HepG2 (cell line): ENCODE measurements around the gene SCNM1. TPM values are rescaled to one million over a fixed set of nuclear protein-coding genes. Genes with fewer than 3 reads are reported as not detected.

Experiments
- ARNTL ChIP-seq: sonication (generic); formaldehyde crosslinking; IDR thresholded peaks from 2 replicates; pipeline ENCODE4 v1.4.0; 2020; ENCODE audit warnings: mild to moderate bottlenecking, missing genetic modification reagents
- BATF2 ChIP-seq: sonication (generic); formaldehyde crosslinking; IDR thresholded peaks from 2 replicates; pipeline ENCODE4 v1.8.0; 2022; ENCODE audit warnings: mild to moderate bottlenecking, missing genetic modification reagents, moderate library complexity
- EEA1 ChIP-seq: sonication (generic); formaldehyde crosslinking; IDR thresholded peaks from 2 replicates; pipeline ENCODE4 v1.5.1; 2020; ENCODE audit warnings: mild to moderate bottlenecking, missing genetic modification reagents, borderline replicate concordance
- FOXM1 ChIP-seq: sonication (generic); formaldehyde crosslinking; IDR thresholded peaks from 2 replicates; pipeline ENCODE4 v1.5.0; 2020; ENCODE audit warnings: missing genetic modification reagents
- HNF4A ChIP-seq: sonication (generic); formaldehyde crosslinking; IDR thresholded peaks from 2 replicates; pipeline ENCODE4 v1.4.0; 2020; ENCODE audit warnings: missing genetic modification reagents
- KLF16 ChIP-seq, 2 experiments: sonication (generic) in 1 of 2; formaldehyde crosslinking in 1 of 2; IDR thresholded peaks; 2 replicates each; pipeline versions ENCODE4 v1.6.1 to v1.8.0; 2016 to 2023; ENCODE audit warnings: missing genetic modification reagents in 2 of 2, missing compliant biosample characterization in 1 of 2
- MAFG ChIP-seq: sonication (generic); formaldehyde crosslinking; IDR thresholded peaks from 2 replicates; pipeline ENCODE4 v1.5.1; 2020; ENCODE audit warnings: mild to moderate bottlenecking, missing genetic modification reagents
- NR1H2 ChIP-seq: sonication (generic); formaldehyde crosslinking; IDR thresholded peaks from 2 replicates; pipeline ENCODE4 v1.8.1; 2022; ENCODE audit warnings: low read depth, missing genetic modification reagents, borderline replicate concordance
- PAX8 ChIP-seq: sonication (generic); formaldehyde crosslinking; IDR thresholded peaks from 2 replicates; pipeline ENCODE4 v1.8.0; 2022; ENCODE audit warnings: mild to moderate bottlenecking, missing genetic modification reagents, borderline replicate concordance
- PTBP1 ChIP-seq: fragments of 200-400 bp; formaldehyde crosslinking; IDR thresholded peaks from 2 replicates; pipeline ENCODE4 v1.6.1; 2018; ENCODE audit warnings: low read length, low read depth; ENCODE audit not compliant: poor library complexity, severe bottlenecking
- SOX13 ChIP-seq, 3 experiments: fragments of 450-650 bp in 1 of 3; sonication (generic) in 1 of 3; formaldehyde crosslinking in 1 of 3; IDR thresholded peaks in 2 of 3; conservative IDR thresholded peaks in 1 of 3; 2 replicates each; pipeline versions ENCODE4 v1.5.0 to v1.6.1; 2016 to 2020; ENCODE audit warnings: antibody characterized with exemption in 1 of 3, mild to moderate bottlenecking in 1 of 3, missing compliant biosample characterization in 1 of 3, missing genetic modification reagents in 1 of 3, moderate library complexity in 1 of 3
- TAF15 ChIP-seq: fragments of 200-400 bp; formaldehyde crosslinking; IDR thresholded peaks from one replicate; pipeline ENCODE4 v1.6.1; 2018; ENCODE audit warnings: mild to moderate bottlenecking, low read depth, low read length; ENCODE audit not compliant: poor library complexity, severe bottlenecking
- ZBTB4 ChIP-seq: sonication (generic); formaldehyde crosslinking; IDR thresholded peaks from 2 replicates; pipeline ENCODE4 v1.4.0; 2020; ENCODE audit warnings: missing genetic modification reagents, mild to moderate bottlenecking, borderline replicate concordance
- ZFAT ChIP-seq: sonication (generic); formaldehyde crosslinking; conservative IDR thresholded peaks from 2 replicates; pipeline ENCODE4 v1.8.1; 2023; ENCODE audit warnings: missing genetic modification reagents, inconsistent platforms
- ZNF460 ChIP-seq: sonication (generic); formaldehyde crosslinking; IDR thresholded peaks from 2 replicates; pipeline ENCODE4 v1.5.1; 2020; ENCODE audit warnings: missing genetic modification reagents, mild to moderate bottlenecking, borderline replicate concordance
- ZNF576 ChIP-seq: sonication (generic); formaldehyde crosslinking; IDR thresholded peaks from 2 replicates; pipeline ENCODE4 v1.4.0; 2020; ENCODE audit warnings: mild to moderate bottlenecking, missing genetic modification reagents
- ZNF629 ChIP-seq: sonication (generic); formaldehyde crosslinking; conservative IDR thresholded peaks from 2 replicates; pipeline ENCODE4 v1.5.0; 2020; ENCODE audit warnings: missing genetic modification reagents
- ZNF713 ChIP-seq: sonication (generic); formaldehyde crosslinking; IDR thresholded peaks from 2 replicates; pipeline ENCODE4 v1.4.0; 2020; ENCODE audit warnings: mild to moderate bottlenecking, missing genetic modification reagents
- ZXDC ChIP-seq: sonication (generic); formaldehyde crosslinking; IDR thresholded peaks from 2 replicates; pipeline ENCODE4 v1.5.0; 2020; ENCODE audit warnings: mild to moderate bottlenecking, missing genetic modification reagents
- polyA plus RNA-seq, 8 experiments: library from polyadenylated mRNA; depleted of rRNA in 3 of 8; stranded (reverse) in 7 of 8; unstranded in 1 of 8; fragments of >200 nt; fragmentation: Illumina TruSeq in 4 of 8; extraction: Trizol in 4 of 8; gene quantifications; 2 replicates each; pipeline versions ENCODE4 v1.2.1 to v1.2.3, GENCODE V29; 2011 to 2016; ENCODE audit warnings: low read depth in 4 of 8, missing spikeins in 1 of 8, mixed read lengths in 1 of 8; ENCODE audit not compliant: insufficient read depth in 1 of 8
- total RNA-seq, 5 experiments: library from RNA; depleted of rRNA; stranded (reverse); fragments of >200 nt; fragmentation: Illumina TruSeq; extraction: Trizol; gene quantifications; 2 replicates each; pipeline ENCODE4 v1.2.3, GENCODE V29; 2016; ENCODE audit warnings: low read depth in 1 of 5

Gene SCNM1
- total and polyA plus RNA-seq, 2 of the 13 experiments (the other 11 are each of a cell fraction or from before 2014, with no cell fraction given): 16.3 to 31.5 TPM

- TF ChIP-seq ZXDC (CRISPR knock-in tag) (no peak; the same call in 1 of the 2 replicates), ZBTB4 (no peak), SOX13 (IDR thresholded peaks at IDR 0.05) (no peak), SOX13 (CRISPR knock-in tag; conservative IDR thresholded peaks at IDR 0.05 in 1 of 2, IDR thresholded peaks at IDR 0.05 in 1 of 2) (no peak), NR1H2 (no peak), ZNF713 (CRISPR knock-in tag) (no peak), ARNTL (CRISPR knock-in tag) (0 out of 2 replicates have a peak, but pooled peaks have one; percentile 17), ZNF460 (CRISPR knock-in tag) (no peak), MAFG (CRISPR knock-in tag) (no peak), EEA1 (CRISPR knock-in tag) (no peak), PAX8 (CRISPR knock-in tag) (no peak), ZFAT (no peak), ZNF629 (CRISPR knock-in tag) (0 out of 2 replicates have a peak, but pooled peaks have one; percentile 30), FOXM1 (CRISPR knock-in tag) (no peak), TAF15 (no peak), KLF16 (CRISPR knock-in tag; IDR thresholded peaks at IDR 0.05) (no peak; a peak in 1 of 4 replicates), HNF4A (CRISPR knock-in tag) (no peak), BATF2 (CRISPR knock-in tag) (peak; percentile 44; the same call in 1 of the 2 replicates), ZNF576 (CRISPR knock-in tag) (no peak), PTBP1 (no peak)
These were observed 32.5 kb downstream of the SCNM1 start, which contains the start of gene PIP5K1A (continued) for GRCh38 chr1:151198254-151199127.
